ENCODE measurements around the gene R3HDM2. TPM values are rescaled to one million over a fixed set of nuclear protein-coding genes. Genes with fewer than 3 reads are reported as not detected.
A peak's percentile ranks its signal among the peaks of the same experiment; 100 is the strongest.
"Not testable (repeated sequence)": the region's sequence is repeated elsewhere in the genome, so short reads cannot be mapped to it uniquely, and the experiment has no call there.

R3HDM2 gene
- total RNA-seq, 1 donor from 2014 or later, result 17.1 TPM

- DNase-seq (ENCODE audit: low spot score in 2 of 2) (no peak), FAIRE-seq (no peak)
Measured at GRCh38 chr12:57454566-57455373, 23.9 kb upstream of the R3HDM2 start, which contains the start of gene INHBE. Gene INHBE, plus strand, starts transcription at chr12:57455307. Its CDS starts 230 bp downstream, at chr12:57455537.

- FAIRE-seq (no peak), DNase-seq (ENCODE audit: low spot score in 2 of 2) (no peak)
Measured at GRCh38 chr12:57454213-57454565, 23.3 kb upstream of the R3HDM2 start.

- no peak for FAIRE-seq
- peak; percentile 43 to 64 for DNase-seq (ENCODE audit: low spot score in 2 of 2)
Measured at GRCh38 chr12:57452937-57453509, 22.2 kb upstream of the R3HDM2 start.

- FAIRE-seq (no peak), DNase-seq (ENCODE audit: low spot score in 2 of 2) (no peak)
Measured at GRCh38 chr12:57452181-57452936, 21.5 kb upstream of the R3HDM2 start.

- no peak for DNase-seq (ENCODE audit: low spot score in 2 of 2)
- FAIRE-seq, result no peak
Measured at GRCh38 chr12:57451233-57451778, 20.5 kb upstream of the R3HDM2 start.

- FAIRE-seq (no peak), DNase-seq (ENCODE audit: low spot score in 2 of 2) (no peak)
Measured at GRCh38 chr12:57450057-57450456, 19.2 kb upstream of the R3HDM2 start.

GRCh38 chr12:57449375-57449774, 18.5 kb upstream of the R3HDM2 start:
- DNase-seq (ENCODE audit: low spot score in 2 of 2) (no peak), FAIRE-seq (no peak)

GRCh38 chr12:57448669-57449068, 17.8 kb upstream of the R3HDM2 start:
- FAIRE-seq (no peak), DNase-seq (ENCODE audit: low spot score in 2 of 2) (no peak)

GRCh38 chr12:57446292-57446960, 15.6 kb upstream of the R3HDM2 start:
- no peak for FAIRE-seq
- DNase-seq (ENCODE audit: low spot score in 2 of 2), result no peak

GRCh38 chr12:57444744-57445143, 13.9 kb upstream of the R3HDM2 start:
- FAIRE-seq (no peak), DNase-seq (ENCODE audit: low spot score in 2 of 2) (no peak)

GRCh38 chr12:57444337-57444736, 13.5 kb upstream of the R3HDM2 start:
- FAIRE-seq; DNase-seq (ENCODE audit: low spot score in 2 of 2): not testable (repeated sequence)

- DNase-seq (ENCODE audit: low spot score in 2 of 2), result no peak
- no peak for FAIRE-seq
Measured at GRCh38 chr12:57441846-57442427, 11.1 kb upstream of the R3HDM2 start.

- DNase-seq (ENCODE audit: low spot score in 2 of 2); FAIRE-seq: not testable (repeated sequence)
Measured at GRCh38 chr12:57441393-57441792, 10.6 kb upstream of the R3HDM2 start.

- no peak for FAIRE-seq
- DNase-seq (ENCODE audit: low spot score in 2 of 2), result no peak
Measured at GRCh38 chr12:57439762-57440266, 9.0 kb upstream of the R3HDM2 start.

- no peak for DNase-seq (ENCODE audit: low spot score in 2 of 2)
- no peak for FAIRE-seq
Measured at GRCh38 chr12:57438400-57438799, 7.6 kb upstream of the R3HDM2 start.

- DNase-seq (ENCODE audit: low spot score in 2 of 2) (no peak), FAIRE-seq (no peak)
Measured at GRCh38 chr12:57435293-57435692, 4.5 kb upstream of the R3HDM2 start.

GRCh38 chr12:57434517-57435223, 3.8 kb upstream of the R3HDM2 start, which contains the start of gene INHBC:
Gene INHBC, plus strand, starts transcription at chr12:57434784. Its CDS starts 103 bp downstream, at chr12:57434887.
- FAIRE-seq, result no peak
- DNase-seq (ENCODE audit: low spot score in 2 of 2), result no peak

- DNase-seq (ENCODE audit: low spot score in 2 of 2), result no peak
Measured at GRCh38 chr12:57433370-57433769, 2.5 kb upstream of the R3HDM2 start.

GRCh38 chr12:57431654-57432188, 878 bp upstream of the R3HDM2 start:
- no peak for DNase-seq (ENCODE audit: low spot score in 2 of 2)
- FAIRE-seq, result no peak

More at GRCh38 chr12:57433370-57433769, 2.5 kb upstream of the R3HDM2 start:
- no peak for FAIRE-seq

Data from frontal cortex (tissue), 4 donors.